K562 (cell line): ENCODE measurements around the gene PRR19. TPM values are rescaled to one million over a fixed set of nuclear protein-coding genes. Genes with fewer than 3 reads are reported as not detected.

Experiments used
- ATAC-seq: fragments of 200-7000 bp; cut with Tn5 transposase; 3 replicates; pipeline ENCODE4 v1.9.1; 2020; ENCODE audit warnings: moderate library complexity
- BruUV-seq: library from RNA; stranded (reverse); fragments of 400-500 nt; replicated peaks from 2 replicates; lab custom pipeline; 2021; lab: Mats Ljungman, UMichigan
- CTCF ChIA-PET: fragments of 300-600 bp; formaldehyde crosslinking; extraction: SDS; loops from one replicate; lab custom pipeline; 2021; ENCODE audit warnings: low intra/inter-chr PET ratio; lab: Yijun Ruan, JAX
- POLR2A ChIA-PET: fragments of 300-600, 350-650 bp; sonication (Branson Sonifier 250); formaldehyde crosslinking; extraction: SDS; loops from one replicate; lab custom pipeline; 2021; ENCODE audit warnings: antibody characterized with exemption, inconsistent platforms; lab: Yijun Ruan, JAX
- DNase-seq, 4 experiments: peaks; one replicate each; pipeline versions ENCODE4 v3.0.0 to v3.0.0-alpha.2; 2011 to 2018; ENCODE audit warnings: low spot score in 3 of 4, mixed read lengths in 3 of 4; ENCODE audit errors: extremely low read depth in 1 of 4
- FAIRE-seq: peaks from 2 replicates; lab custom pipeline; 2011; peaks lifted over from hg19 to GRCh38; lab: Jason Lieb, UNC
- H2AFZ ChIP-seq: 2 replicates; pipeline ENCODE4 v1.6.0; 2011; ENCODE audit warnings: low read depth, low read length, control low read depth, inconsistent platforms
- H3K27ac ChIP-seq: fragments of 200-600 bp; 3 replicates; pipeline ENCODE4 v1.8.0; 2011; ENCODE audit warnings: low read depth, mild to moderate bottlenecking, control low read depth, inconsistent platforms, low read length, moderate library complexity, mixed read lengths; ENCODE audit errors: extremely low read depth
- H3K27me3 ChIP-seq, 2 experiments: fragments of 300-600 bp in 1 of 2; 2 replicates in 1 of 2; 3 replicates in 1 of 2; pipeline versions ENCODE4 v1.6.0 to v1.8.0; 2011; ENCODE audit warnings: inconsistent platforms in 2 of 2, low read length in 2 of 2, mild to moderate bottlenecking in 1 of 2, mixed read lengths in 1 of 2, moderate library complexity in 1 of 2; ENCODE audit not compliant: control insufficient read depth in 2 of 2, insufficient read depth in 2 of 2
- H3K36me3 ChIP-seq: fragments of 300-600 bp; 3 replicates; pipeline ENCODE4 v1.8.0; 2011; ENCODE audit warnings: mild to moderate bottlenecking, low read length, inconsistent platforms; ENCODE audit not compliant: control insufficient read depth, insufficient read depth
- H3K4me1 ChIP-seq, 2 experiments: fragments of 200-600 bp in 1 of 2; replicated peaks in 1 of 2; 2 replicates in 1 of 2; 3 replicates in 1 of 2; pipeline versions ENCODE4 v1.5.1 to v1.8.0; 2011; ENCODE audit warnings: inconsistent platforms in 2 of 2, low read length in 2 of 2, mild to moderate bottlenecking in 1 of 2, mixed read lengths in 1 of 2, moderate library complexity in 1 of 2; ENCODE audit not compliant: control insufficient read depth in 2 of 2, insufficient read depth in 2 of 2
- H3K4me2 ChIP-seq: 2 replicates; pipeline ENCODE4 v1.6.1; 2011; ENCODE audit warnings: low read length, control low read depth, inconsistent platforms, mixed read lengths; ENCODE audit not compliant: insufficient read depth
- H3K4me3 ChIP-seq: fragments of 200-600 bp; sonication (generic), shearing (Covaris generic); 2 replicates; pipeline ENCODE4 v1.5.1; 2016; ENCODE audit warnings: control low read depth, inconsistent platforms
- H3K79me2 ChIP-seq: fragments of 200-600 bp; 3 replicates; pipeline ENCODE4 v1.8.0; 2011; ENCODE audit warnings: low read length, inconsistent platforms; ENCODE audit not compliant: control insufficient read depth, insufficient read depth
- H3K9ac ChIP-seq, 2 experiments: 2 replicates each; pipeline versions ENCODE4 v1.6.0 to v1.6.1; 2011; ENCODE audit warnings: low read depth in 2 of 2, low read length in 2 of 2, control low read depth in 1 of 2, inconsistent platforms in 1 of 2, mild to moderate bottlenecking in 1 of 2, mixed read lengths in 1 of 2; ENCODE audit not compliant: insufficient read depth in 1 of 2
- H3K9me1 ChIP-seq: one replicate; pipeline ENCODE4 v1.6.0; 2011; ENCODE audit warnings: inconsistent platforms, mild to moderate bottlenecking, low read length, moderate library complexity; ENCODE audit not compliant: control insufficient read depth, insufficient read depth
- H3K9me3 ChIP-seq: replicated peaks from 2 replicates; pipeline ENCODE4 v1.5.1; 2011; ENCODE audit warnings: low read depth, low read length, inconsistent platforms; ENCODE audit not compliant: control insufficient read depth, insufficient read depth
- H4K20me1 ChIP-seq: replicated peaks from 2 replicates; pipeline ENCODE4 v1.6.1; 2011; ENCODE audit warnings: low read length, inconsistent platforms, mixed read lengths; ENCODE audit not compliant: control insufficient read depth, insufficient read depth
- CC2D1A ChIP-seq: fragments of 450-650 bp; IDR thresholded peaks from 2 replicates; pipeline ENCODE4 v1.6.1; 2017; ENCODE audit warnings: mild to moderate bottlenecking
- RBM14 ChIP-seq: fragments of 200-400 bp; formaldehyde crosslinking; IDR thresholded peaks from 2 replicates; pipeline ENCODE4 v1.6.1; 2018; ENCODE audit warnings: low read depth, mild to moderate bottlenecking, low read length, moderate library complexity, borderline replicate concordance; ENCODE audit not compliant: insufficient read depth
- SMAD4 ChIP-seq: fragments of 250-450 bp; sonication (Bioruptor Pico); conservative IDR thresholded peaks from 2 replicates; pipeline ENCODE4 v1.8.0; 2021; ENCODE audit warnings: inconsistent platforms, mild to moderate bottlenecking, moderate library complexity
- ZBTB40 ChIP-seq, 2 experiments: fragments of 450-650 bp in 1 of 2; sonication (generic) in 1 of 2; formaldehyde crosslinking in 1 of 2; IDR thresholded peaks; 2 replicates each; pipeline versions ENCODE4 v1.7.1 to v1.9.0; 2016 to 2022; ENCODE audit warnings: inconsistent platforms in 1 of 2, mild to moderate bottlenecking in 1 of 2, missing genetic modification reagents in 1 of 2
- ZNF639 ChIP-seq, 2 experiments: fragments of 200-800 bp in 1 of 2; sonication (Bioruptor generic) in 1 of 2; sonication (generic) in 1 of 2; formaldehyde crosslinking in 1 of 2; IDR thresholded peaks in 1 of 2; conservative IDR thresholded peaks in 1 of 2; 2 replicates each; pipeline versions ENCODE4 v1.5.0 to v1.6.1; 2016 to 2020; ENCODE audit warnings: missing compliant biosample characterization in 1 of 2, missing genetic modification characterization in 1 of 2, missing genetic modification reagents in 1 of 2
- WGBS: fragments of 100-300 bp; shearing (Covaris generic); methylation state at CpG from one replicate; pipeline ENCODE4 v1.1.6; 2016; ENCODE audit warnings: low coverage, mixed read lengths; ENCODE audit not compliant: insufficient coverage; ENCODE audit errors: missing lambda C conversion rate; 5-methylcytosine and 5-hydroxymethylcytosine counted together
- in situ Hi-C: fragments of 300-500 bp; cut with MboI; formaldehyde crosslinking; loops from 4 replicates; pipeline ENCODE4 v1.15.0; 2018; ENCODE audit warnings: inconsistent platforms, mixed read lengths
- intact Hi-C: fragments of 100-400 bp; cut with micrococcal nuclease; formaldehyde crosslinking; loops from 2 replicates; pipeline ENCODE4 v1.14.2; 2022
- polyA plus RNA-seq, 8 experiments: library from polyadenylated mRNA; depleted of rRNA in 4 of 8; stranded (reverse) in 5 of 8; unstranded in 3 of 8; fragments of >200 nt; fragmentation: Nextera tagmentation in 2 of 8; fragmentation: Illumina TruSeq in 1 of 8; extraction: Ambion mirVana in 2 of 8; extraction: Trizol in 1 of 8; gene quantifications; 2 replicates each; pipeline versions ENCODE4 v1.2.1 to v1.2.3, GENCODE V29; 2011 to 2014; ENCODE audit warnings: inconsistent platforms in 1 of 8, missing spikeins in 1 of 8
- total RNA-seq, 7 experiments: library from RNA; depleted of rRNA in 6 of 7; stranded (reverse); fragments of >200 nt in 6 of 7; fragmentation: Illumina TruSeq in 2 of 7; extraction: Trizol in 2 of 7; gene quantifications; 2 replicates each; pipeline versions ENCODE4 v1.2.1 to v1.2.3, GENCODE V29; 2011 to 2021; ENCODE audit warnings: low replicate concordance in 1 of 7
- TF ChIP-seq, protein P1 (sequence below): fragments of 450-650 bp; formaldehyde crosslinking; IDR thresholded peaks from 2 replicates; pipeline ENCODE4 v1.4.0; 2022; ENCODE audit warnings: missing genetic modification characterization

The PRR19 gene
- total and polyA plus RNA-seq, 9 of the 15 experiments (the other 6 are each of a cell fraction or from before 2014, with no cell fraction given): 0.10 to 1.6 (median 0.54) TPM

GRCh38 chr19:42316223-42317211 lies 14.6 kb downstream of the PRR19 start:
- peak; percentile 41 for ATAC-seq
- no peak overlapping the region for H3K4me3 ChIP-seq
- TF ChIP-seq, protein P1, sequence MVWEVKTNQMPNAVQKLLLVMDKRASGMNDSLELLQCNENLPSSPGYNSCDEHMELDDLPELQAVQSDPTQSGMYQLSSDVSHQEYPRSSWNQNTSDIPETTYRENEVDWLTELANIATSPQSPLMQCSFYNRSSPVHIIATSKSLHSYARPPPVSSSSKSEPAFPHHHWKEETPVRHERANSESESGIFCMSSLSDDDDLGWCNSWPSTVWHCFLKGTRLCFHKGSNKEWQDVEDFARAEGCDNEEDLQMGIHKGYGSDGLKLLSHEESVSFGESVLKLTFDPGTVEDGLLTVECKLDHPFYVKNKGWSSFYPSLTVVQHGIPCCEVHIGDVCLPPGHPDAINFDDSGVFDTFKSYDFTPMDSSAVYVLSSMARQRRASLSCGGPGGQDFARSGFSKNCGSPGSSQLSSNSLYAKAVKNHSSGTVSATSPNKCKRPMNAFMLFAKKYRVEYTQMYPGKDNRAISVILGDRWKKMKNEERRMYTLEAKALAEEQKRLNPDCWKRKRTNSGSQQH (CRISPR knock-in tag): no peak
- TF ChIP-seq ZBTB40 (IDR thresholded peaks at IDR 0.05) (peak; percentile 35; the same call in 1 of the 2 replicates), ZBTB40 (CRISPR knock-in tag; IDR thresholded peaks at IDR 0.05) (no peak), ZNF639 (CRISPR knock-in tag; conservative IDR thresholded peaks at IDR 0.05 in 1 of 2, IDR thresholded peaks at IDR 0.05 in 1 of 2) (peak in 1 of 2 experiments; percentile 33; a peak in 1 of 4 replicates), CC2D1A (no peak), SMAD4 (CRISPR knock-in tag) (peak; percentile 55; the same call in 1 of the 2 replicates), RBM14 (no peak)

More at GRCh38 chr19:42316223-42317211, 14.6 kb downstream of the PRR19 start:
- Histone ChIP-seq H3K36me3 (no peaks in the 10 kb centered on the region), H4K20me1 (no peaks in the 10 kb centered on the region), H3K4me2 (peak overlapping the region; percentile 47), H3K27ac (peak overlapping the region; percentile 29; the same call in 2 of the 3 replicates), H3K9me3 (no peaks in the 10 kb centered on the region), H3K9ac (peak overlapping the region; percentile 11 to 76; a peak in 2 of 4 replicates), H3K27me3 (peaks cover 0 to 2% of the 10 kb centered on the region in 2 experiments; a peak in 1 of 5 replicates), H3K79me2 (no peaks in the 10 kb centered on the region), H2AFZ (peak overlapping the region; percentile 85), H3K4me1 (peaks cover 15 to 43% of the 10 kb centered on the region in 2 experiments; a peak in 3 of 5 replicates), H3K9me1 (no peaks in the 10 kb centered on the region)
- 25% methylated on average over 15 of the region's 28 CpGs for WGBS
- in situ Hi-C loops: no loop called here
- POLR2A ChIA-PET: no interaction called here
- DNase-seq: peak in 2 of 4 experiments; percentile 53 to 54
- intact Hi-C loops: no loop called here
- no TSS peak for BruUV-seq
- CTCF ChIA-PET: no interaction called here
- peak; percentile 19 for FAIRE-seq
